Embryonic facial prominence (tissue), 1 donor: ENCODE measurements around the gene CLCN5.

ENCODE experiments used
- DNase-seq: peaks from one replicate; pipeline ENCODE4 v3.0.0-alpha.2; 2016; ENCODE audit errors: extremely low spot score

The CLCN5 gene

GRCh38 chrX:49922291-49923241, at the start of gene CLCN5:
Gene CLCN5, plus strand, starts transcription at chrX:49922596. Its CDS starts 2,703 bp downstream, at chrX:49925299.
- DNase-seq, result peak; percentile 91

- no peak for DNase-seq
Observed at GRCh38 chrX:49876750-49877149, 45.6 kb upstream of the CLCN5 start.

- no peak for DNase-seq
Observed at GRCh38 chrX:49877397-49878101, 44.8 kb upstream of the CLCN5 start.

- DNase-seq, result no peak
Observed at GRCh38 chrX:49878128-49878833, 44.1 kb upstream of the CLCN5 start.

GRCh38 chrX:49878834-49879655, 43.4 kb upstream of the CLCN5 start, which contains the start of gene USP27X:
Gene USP27X, plus strand, starts transcription at chrX:49879484. Its CDS starts 824 bp downstream, at chrX:49880308.
- DNase-seq, result peak; percentile 57

GRCh38 chrX:49879656-49880277, 42.6 kb upstream of the CLCN5 start:
- DNase-seq, result no peak

GRCh38 chrX:49880668-49881067, 41.7 kb upstream of the CLCN5 start:
- DNase-seq, result no peak

GRCh38 chrX:49884290-49884862, 38.0 kb upstream of the CLCN5 start:
- no peak for DNase-seq

- no peak for DNase-seq
Observed at GRCh38 chrX:49892542-49892941, 29.9 kb upstream of the CLCN5 start.

- DNase-seq, result no peak
Observed at GRCh38 chrX:49896951-49897350, 25.4 kb upstream of the CLCN5 start.

- DNase-seq, result no peak
Observed at GRCh38 chrX:49901048-49901447, 21.3 kb upstream of the CLCN5 start.

GRCh38 chrX:49910344-49910743, 12.1 kb upstream of the CLCN5 start:
- DNase-seq, result no peak

GRCh38 chrX:49912086-49912485, 10.3 kb upstream of the CLCN5 start:
- no peak for DNase-seq

- no peak for DNase-seq
Observed at GRCh38 chrX:49912861-49913260, 9.5 kb upstream of the CLCN5 start.

- no peak for DNase-seq
Observed at GRCh38 chrX:49915361-49916222, 6.8 kb upstream of the CLCN5 start.

- DNase-seq, result no peak
Observed at GRCh38 chrX:49919617-49920016, 2.8 kb upstream of the CLCN5 start.

GRCh38 chrX:49921109-49921508, 1.3 kb upstream of the CLCN5 start:
- DNase-seq, result no peak

GRCh38 chrX:49925176-49925575, 2.8 kb downstream of the CLCN5 start:
- no peak for DNase-seq

- no peak for DNase-seq
Observed at GRCh38 chrX:49930039-49930438, 7.6 kb downstream of the CLCN5 start.
